NK-92 treated with Interleukin-12 subunit alpha and Interleukin-12 subunit beta, amount 100 ng/mL, for 24 hours (cell line): Measurements from ENCODE around the gene SYNDIG1.

Source experiments
- DNase-seq: peaks from one replicate; lab custom pipeline; 2025; lab: John Stamatoyannopoulos, UW

Gene SYNDIG1

GRCh38 chr20:24634855-24635254 lies 165.4 kb downstream of the SYNDIG1 start:
- DNase-seq = no peak

- no peak for DNase-seq
These were observed 167.2 kb downstream of the SYNDIG1 start for GRCh38 chr20:24636626-24637025.

- no peak for DNase-seq
These were observed 167.7 kb downstream of the SYNDIG1 start for GRCh38 chr20:24637087-24637486.

GRCh38 chr20:24637941-24638340 lies 168.5 kb downstream of the SYNDIG1 start:
- DNase-seq = no peak

GRCh38 chr20:24638591-24639548 lies 169.4 kb downstream of the SYNDIG1 start:
- DNase-seq = no peak

GRCh38 chr20:24640276-24640675 lies 170.8 kb downstream of the SYNDIG1 start:
- no peak for DNase-seq

GRCh38 chr20:24640686-24641085 lies 171.3 kb downstream of the SYNDIG1 start:
- no peak for DNase-seq

GRCh38 chr20:24643731-24644626 lies 174.6 kb downstream of the SYNDIG1 start:
- DNase-seq = no peak

GRCh38 chr20:24646321-24646720 lies 176.9 kb downstream of the SYNDIG1 start:
- DNase-seq = no peak

- no peak for DNase-seq
These were observed 178.3 kb downstream of the SYNDIG1 start for GRCh38 chr20:24647713-24648112.

GRCh38 chr20:24648481-24648880 lies 179.1 kb downstream of the SYNDIG1 start:
- no peak for DNase-seq

- no peak for DNase-seq
These were observed 179.5 kb downstream of the SYNDIG1 start for GRCh38 chr20:24648919-24649318.

GRCh38 chr20:24649787-24650490 lies 180.5 kb downstream of the SYNDIG1 start:
- DNase-seq = no peak

GRCh38 chr20:24651171-24651975 lies 181.9 kb downstream of the SYNDIG1 start:
- no peak for DNase-seq

- DNase-seq = no peak
These were observed 182.5 kb downstream of the SYNDIG1 start for GRCh38 chr20:24651976-24652345.

GRCh38 chr20:24653306-24653705 lies 183.9 kb downstream of the SYNDIG1 start:
- no peak for DNase-seq

- no peak for DNase-seq
These were observed 185.0 kb downstream of the SYNDIG1 start for GRCh38 chr20:24654425-24654824.

- no peak for DNase-seq
These were observed 187.0 kb downstream of the SYNDIG1 start for GRCh38 chr20:24656391-24656790.

GRCh38 chr20:24657196-24657595 lies 187.8 kb downstream of the SYNDIG1 start:
- no peak for DNase-seq

GRCh38 chr20:24657878-24658620 lies 188.6 kb downstream of the SYNDIG1 start:
- DNase-seq = no peak
